Fibroblast of villous mesenchyme (primary cell): ENCODE results near the gene CACNA1B. TPM values are rescaled to one million over a fixed set of nuclear protein-coding genes. Genes with fewer than 3 reads are reported as not detected.

ENCODE experiments used
- DNase-seq: peaks from one replicate; pipeline ENCODE4 v3.0.0-alpha.2; 2010; ENCODE audit warnings: low read depth
- H3K4me3 ChIP-seq: 2 replicates; pipeline ENCODE4 v1.5.1; 2011; ENCODE audit warnings: low read depth, mild to moderate bottlenecking, low read length
- CTCF ChIP-seq: IDR thresholded peaks from 2 replicates; pipeline ENCODE4 v1.5.1; 2012; ENCODE audit warnings: low read depth, mild to moderate bottlenecking, low read length; ENCODE audit not compliant: insufficient read depth
- total RNA-seq: library from RNA; depleted of rRNA; stranded (reverse); fragments of >200 nt; gene quantifications from 2 replicates; pipeline ENCODE4 v1.2.3, GENCODE V29; 2012

The CACNA1B gene
- total RNA-seq, 1 donor, result 0.43 TPM

- H3K4me3 ChIP-seq, result no peak overlapping the region
- no peak for DNase-seq
- no peak for TF ChIP-seq CTCF
These were observed 163.2 kb downstream of the CACNA1B start for GRCh38 chr9:138040446-138041430.

- no peak for TF ChIP-seq CTCF
- H3K4me3 ChIP-seq, result no peak overlapping the region
- no peak for DNase-seq
These were observed 164.6 kb downstream of the CACNA1B start for GRCh38 chr9:138042146-138042545.

- TF ChIP-seq CTCF, result no peak
- H3K4me3 ChIP-seq, result no peak overlapping the region
- DNase-seq, result no peak
These were observed 165.1 kb downstream of the CACNA1B start for GRCh38 chr9:138042640-138043039.

GRCh38 chr9:138043061-138043410, 165.5 kb downstream of the CACNA1B start:
- H3K4me3 ChIP-seq, result no peak overlapping the region
- no peak for DNase-seq
- no peak for TF ChIP-seq CTCF

GRCh38 chr9:138043411-138044345, 166.1 kb downstream of the CACNA1B start:
- H3K4me3 ChIP-seq, result no peak overlapping the region
- no peak for DNase-seq
- no peak for TF ChIP-seq CTCF

GRCh38 chr9:138044485-138045383, 167.2 kb downstream of the CACNA1B start:
- DNase-seq, result no peak
- TF ChIP-seq CTCF, result no peak
- no peak overlapping the region for H3K4me3 ChIP-seq
